Testis (tissue), 3 donors: Measurements from ENCODE around the gene PLIN3. TPM values are rescaled to one million over a fixed set of nuclear protein-coding genes. Genes with fewer than 3 reads are reported as not detected.
"Not testable (repeated sequence)": the region's sequence is repeated elsewhere in the genome, so short reads cannot be mapped to it uniquely, and the experiment has no call there.

Experiments used
- DNase-seq: peaks from one replicate; pipeline ENCODE4 v3.0.0-alpha.2; 2019
- H3K27ac ChIP-seq, 2 donors: fragments of 200-600 bp; sonication (generic); one replicate each; pipeline ENCODE4 v1.5.1; 2019
- H3K27me3 ChIP-seq: fragments of 200-600 bp; sonication (generic); one replicate; pipeline ENCODE4 v1.5.1; 2019
- H3K36me3 ChIP-seq: fragments of 200-600 bp; sonication (generic); one replicate; pipeline ENCODE4 v1.5.1; 2017; ENCODE audit warnings: low read depth; ENCODE audit errors: missing control alignments
- H3K4me1 ChIP-seq: fragments of 200-600 bp; sonication (generic); one replicate; pipeline ENCODE4 v1.5.1; 2019
- H3K4me3 ChIP-seq, 2 donors: fragments of 200-600 bp; sonication (generic); one replicate each; pipeline ENCODE4 v1.5.1; 2017 to 2019
- H3K9me3 ChIP-seq: fragments of 200-600 bp; sonication (generic); one replicate; pipeline ENCODE4 v1.5.1; 2017
- CTCF ChIP-seq, 3 experiments: fragments of 450-650 bp in 2 of 3; fragments of 200-600 bp in 1 of 3; sonication (generic) in 1 of 3; IDR thresholded peaks; one replicate each; pipeline ENCODE4 v1.5.1; 2016 to 2019; ENCODE audit warnings: antibody characterized with exemption in 3 of 3, mild to moderate bottlenecking in 2 of 3, moderate library complexity in 1 of 3
- POLR2A ChIP-seq: fragments of 450-650 bp; IDR thresholded peaks from one replicate; pipeline ENCODE4 v1.6.1; 2017; ENCODE audit warnings: antibody characterized with exemption, mild to moderate bottlenecking, moderate library complexity
- WGBS, 2 donors: methylation state at CpG; one replicate each; pipeline ENCODE4 v1.1.5; 2018; 5-methylcytosine and 5-hydroxymethylcytosine counted together
- intact Hi-C: fragments of 100-400 bp; cut with DNase I; formaldehyde crosslinking; loops from one replicate; pipeline ENCODE4 v1.15.1; 2023; ENCODE audit warnings: low total_unique reads
- polyA plus RNA-seq: library from polyadenylated mRNA; stranded (reverse); fragments of 350-450 nt; fragmentation: Illumina TruSeq; extraction: RNeasy Lipid Tissue Mini Kit (QIAGEN cat#74804); gene quantifications from one replicate; pipeline ENCODE4 v1.2.3, GENCODE V29; 2014; ENCODE audit warnings: low read depth, low replicate concordance; ENCODE audit not compliant: insufficient read depth
- total RNA-seq, 2 donors: library from RNA; depleted of rRNA; stranded (reverse); fragments of >200 nt; gene quantifications; one replicate each; pipeline ENCODE4 v1.2.3, GENCODE V29; 2016

Gene PLIN3
- total and polyA plus RNA-seq, 3 donors from 2014 or later, result 63.4 to 109 (median 82.8) TPM

GRCh38 chr19:4852484-4852883 lies 15.0 kb downstream of the PLIN3 start:
- intact Hi-C loops, result loop anchor here (5.0 kb wide), 1 partner anchor 40 kb away; no protein-coding TSS in a partner anchor
- TF ChIP-seq CTCF (IDR thresholded peaks at IDR 0.05) (no peak), POLR2A (no peak)

GRCh38 chr19:4851551-4852290 lies 15.7 kb downstream of the PLIN3 start:
- 77 to 83% methylated on average over 33 to 42 of the region's 42 CpGs for WGBS, 2 donors
- peak; percentile 65 for DNase-seq
- intact Hi-C loops, result loop anchor here (5.0 kb wide), 1 partner anchor 39 kb away; no protein-coding TSS in a partner anchor
- Histone ChIP-seq H3K27ac (no peak overlapping the region), H3K4me3 (no peak overlapping the region), H3K36me3 (no peaks in the 10 kb centered on the region), H3K27me3 (no peaks in the 10 kb centered on the region), H3K9me3 (no peaks in the 10 kb centered on the region), H3K4me1 (peaks cover 15% of the 10 kb centered on the region)
- TF ChIP-seq CTCF (IDR thresholded peaks at IDR 0.05) (peak; percentile 51 to 79 (median 68)), POLR2A (no peak)

More at GRCh38 chr19:4852484-4852883, 15.0 kb downstream of the PLIN3 start:
- no peaks in the 10 kb centered on the region for H3K9me3 ChIP-seq
- no peak overlapping the region for H3K4me3 ChIP-seq
- WGBS, 2 donors, result 93 to 97% methylated on average over 6 of the region's 6 CpGs
- no peak for DNase-seq
- H3K27me3 ChIP-seq, result no peaks in the 10 kb centered on the region
- H3K36me3 ChIP-seq, result no peaks in the 10 kb centered on the region
- no peak overlapping the region for H3K27ac ChIP-seq
- peaks cover 15% of the 10 kb centered on the region for H3K4me1 ChIP-seq

GRCh38 chr19:4849019-4849418 lies 18.4 kb downstream of the PLIN3 start:
- Histone ChIP-seq H3K36me3 (no peaks in the 10 kb centered on the region), H3K9me3 (no peaks in the 10 kb centered on the region), H3K27me3 (no peaks in the 10 kb centered on the region), H3K4me3 (no peak overlapping the region), H3K4me1 (no peaks in the 10 kb centered on the region), H3K27ac (no peak overlapping the region)
- WGBS, 2 donors, result 87 to 90% methylated on average over 7 of the region's 7 CpGs
- intact Hi-C loops, result no loop called here
- TF ChIP-seq POLR2A (no peak), CTCF (IDR thresholded peaks at IDR 0.05) (no peak)
- DNase-seq, result no peak

- Histone ChIP-seq H3K4me1 (no peaks in the 10 kb centered on the region), H3K4me3 (no peak overlapping the region), H3K9me3 (no peaks in the 10 kb centered on the region), H3K36me3 (no peaks in the 10 kb centered on the region), H3K27ac (no peak overlapping the region), H3K27me3 (no peaks in the 10 kb centered on the region)
- no peak for DNase-seq
- intact Hi-C loops, result no loop called here
- TF ChIP-seq CTCF (IDR thresholded peaks at IDR 0.05), result no peak
- no peak for TF ChIP-seq POLR2A
- 95% methylated on average over 10 to 23 of the region's 23 CpGs for WGBS, 2 donors
These were observed 20.1 kb downstream of the PLIN3 start for GRCh38 chr19:4847190-4847973.

GRCh38 chr19:4845975-4846374 lies 21.5 kb downstream of the PLIN3 start:
- WGBS, 2 donors, result 76 to 90% methylated on average over 8 to 9 of the region's 9 CpGs
- H3K27ac ChIP-seq, DNase-seq, H3K4me1 ChIP-seq, H3K27me3 ChIP-seq, H3K4me3 ChIP-seq, H3K36me3 ChIP-seq, H3K9me3 ChIP-seq, intact Hi-C loops: not testable (repeated sequence)
